Heart right ventricle (tissue), 16 donors: ENCODE data around the gene ZNF658. TPM values are rescaled to one million over a fixed set of nuclear protein-coding genes. Genes with fewer than 3 reads are reported as not detected.
"Not testable (repeated sequence)": the region's sequence is repeated elsewhere in the genome, so short reads cannot be mapped to it uniquely, and the experiment has no call there.

Experiments
- ATAC-seq, 8 donors: fragments of 200-7000 bp; cut with Tn5 transposase; one replicate each; pipeline ENCODE4 v1.9.1; 2020; ENCODE audit warnings: mild to moderate bottlenecking in 8 of 8, moderate library complexity in 8 of 8, moderate number of reproducible peaks in 1 of 8
- DNase-seq, 2 donors: peaks; one replicate each; pipeline ENCODE4 v3.0.0-alpha.2; 2020
- H3K27ac ChIP-seq, 10 donors: fragments of 200-600 bp; sonication (generic) in 2 of 10; one replicate each; pipeline versions ENCODE4 v1.5.0 to v1.8.0; 2020 to 2022; ENCODE audit warnings: mild to moderate bottlenecking in 3 of 10
- H3K27me3 ChIP-seq, 7 donors: fragments of 200-600 bp; one replicate each; pipeline ENCODE4 v1.8.0; 2021 to 2022; ENCODE audit warnings: mild to moderate bottlenecking in 2 of 7
- H3K36me3 ChIP-seq, 9 donors: fragments of 200-600 bp; sonication (generic) in 1 of 9; one replicate each; pipeline versions ENCODE4 v1.5.0 to v1.8.0; 2020 to 2022; ENCODE audit warnings: mild to moderate bottlenecking in 2 of 9
- H3K4me1 ChIP-seq, 9 donors: fragments of 200-600 bp; sonication (generic) in 1 of 9; one replicate each; pipeline versions ENCODE4 v1.5.0 to v1.8.0; 2020 to 2022; ENCODE audit warnings: mild to moderate bottlenecking in 4 of 9
- H3K4me3 ChIP-seq, 10 donors: fragments of 200-600 bp; sonication (generic) in 2 of 10; one replicate each; pipeline versions ENCODE4 v1.5.0 to v1.8.0; 2020 to 2022; ENCODE audit warnings: mild to moderate bottlenecking in 7 of 10, moderate library complexity in 2 of 10
- H3K9me3 ChIP-seq, 11 donors: fragments of 200-600 bp in 10 of 11; sonication (generic) in 2 of 11; one replicate each; pipeline versions ENCODE4 v1.5.0 to v1.8.0; 2013 to 2022; ENCODE audit warnings: mild to moderate bottlenecking in 2 of 11, control low read depth in 1 of 11, moderate library complexity in 1 of 11
- whole genome bisulfite sequencing, 2 donors: extraction: QIAGEN DNeasy Blood & Tissue Kit; methylation state at CpG; one replicate each; pipeline ENCODE4 v1.1.7; 2013; ENCODE audit warnings: inconsistent platforms in 1 of 2; 5-methylcytosine and 5-hydroxymethylcytosine counted together
- intact Hi-C, 10 donors: fragments of 100-400 bp; cut with DNase I; formaldehyde crosslinking; loops; one replicate each; pipeline versions ENCODE4 v1.11.1 to v1.14.2; 2022
- polyA plus RNA-seq, 2 donors: library from polyadenylated mRNA; stranded (reverse); fragments of 200-250 nt; gene quantifications; one replicate each; pipeline ENCODE4 v1.2.3, GENCODE V29; 2013
- total RNA-seq, 10 donors: library from RNA; stranded (reverse); fragmentation: NEBNext Ultra II Directional in 3 of 10; extraction: Animal tissue kit (Norgen Biotek cat#: 25700) in 3 of 10; gene quantifications; one replicate each; pipeline versions ENCODE4 v1.2.1 to v1.2.4, GENCODE V29; 2021 to 2023
- donor health status: Arrhythmogenic right ventricular cardiomyopathy.
- donor health status: ischemic (EF 13 %, LVEDD 7.1; RV severe dilation, severe dysfunction).
- donor health status: healthy with polysubstance abuse.
- donor health status: DM: no; HTN: yes; CAD: no.
- donor health status: DM: no; HTN: no; CAD: no.
- donor health status: ischemic (EF 25% LVEDD 6.9; RV normal size, moderate dysfunction).
- donor health status: ischemic (EF 25% LVEDD 5.7; RV mildly dilated, moderate dysfunction).
- donor health status: healthy.
- donor health status: DM: yes; HTN: yes; CAD: no.
- donor health status: Ischemic cardiomyopathy.
- donor health status: ischemic (EF 35%, LVEDD 5.7; RV mildly dilated, moderate dysfunction).
- donor health status: nonischemic (EF 11% LVEDD 7.7; RV severe dilation, severe dysfunction).
- donor health status: DM: yes; HTN: yes; CAD: no.
- donor health status: PGD.
- donor health status: ischemic (EF 29% LVEDD 5.4; RV normal size, mild dysfunction).
- donor health status: nonischemic (EF 23%, LVEDD 6.1; RV moderate dilation, normal function).

The ZNF658 gene
- total and polyA plus RNA-seq, 12 donors, result 1.1 to 12.2 (median 6.0) TPM

GRCh38 chr9:66938322-66938721, 37.8 kb downstream of the ZNF658 start:
- H3K27me3 ChIP-seq, H3K4me1 ChIP-seq, H3K9me3 ChIP-seq, DNase-seq, H3K4me3 ChIP-seq, H3K36me3 ChIP-seq, intact Hi-C loops, ATAC-seq: not testable (repeated sequence)
- WGBS, 2 donors, result 46 to 61% methylated on average over 4 of the region's 5 CpGs
- H3K27ac ChIP-seq, result peak overlapping the region in 1 of 10 donors; percentile 63

- peak overlapping the region in 1 of 10 donors; percentile 39 for H3K27ac ChIP-seq
- H3K9me3 ChIP-seq, H3K4me3 ChIP-seq, DNase-seq, intact Hi-C loops, H3K4me1 ChIP-seq, H3K27me3 ChIP-seq, H3K36me3 ChIP-seq: not testable (repeated sequence)
- WGBS, 2 donors, result 17 to 29% methylated on average over 1 of the region's 2 CpGs
- peak; percentile 65 to 94 (median 74) for ATAC-seq
Observed at GRCh38 chr9:66939878-66940830, 39.6 kb downstream of the ZNF658 start.

- ATAC-seq (peak in 4 of 8 donors; percentile 7 to 58 (median 36)), DNase-seq (peak in 1 of 2 donors; percentile 14)
- H3K9me3 ChIP-seq, intact Hi-C loops, H3K36me3 ChIP-seq, H3K4me3 ChIP-seq, H3K4me1 ChIP-seq, H3K27me3 ChIP-seq, H3K27ac ChIP-seq: not testable (repeated sequence)
- WGBS, 2 donors, result 35 to 38% methylated on average over 5 of the region's 5 CpGs
Observed at GRCh38 chr9:66942400-66943155, 42.1 kb downstream of the ZNF658 start.

GRCh38 chr9:66952576-66952975, 52.1 kb downstream of the ZNF658 start:
- WGBS, 2 donors, result 90 to 99% methylated on average over 9 of the region's 11 CpGs
- DNase-seq, H3K27me3 ChIP-seq, H3K27ac ChIP-seq, H3K9me3 ChIP-seq, H3K4me3 ChIP-seq, H3K36me3 ChIP-seq, ATAC-seq, H3K4me1 ChIP-seq, intact Hi-C loops: not testable (repeated sequence)

Other genes starting within 250 kb of the ZNF658 start
- not detected for gene SPATA31A3, start 91.8 kb downstream of the ZNF658 start, total RNA-seq
- not detected for gene SPATA31A3, start 91.8 kb downstream of the ZNF658 start, polyA plus RNA-seq